HG02870 (cell line): Measurements from ENCODE around the gene YRDC.
"Not testable (repeated sequence)": the region's sequence is repeated elsewhere in the genome, so short reads cannot be mapped to it uniquely, and the experiment has no call there.

Experiments
- ATAC-seq: cut with Tn5 transposase; IDR thresholded peaks from one replicate; pipeline ENCODE4 v1.9.1; 2021; ENCODE audit warnings: mild to moderate bottlenecking, moderate library complexity; ENCODE audit not compliant: unreplicated experiment

Gene YRDC

DNA sequence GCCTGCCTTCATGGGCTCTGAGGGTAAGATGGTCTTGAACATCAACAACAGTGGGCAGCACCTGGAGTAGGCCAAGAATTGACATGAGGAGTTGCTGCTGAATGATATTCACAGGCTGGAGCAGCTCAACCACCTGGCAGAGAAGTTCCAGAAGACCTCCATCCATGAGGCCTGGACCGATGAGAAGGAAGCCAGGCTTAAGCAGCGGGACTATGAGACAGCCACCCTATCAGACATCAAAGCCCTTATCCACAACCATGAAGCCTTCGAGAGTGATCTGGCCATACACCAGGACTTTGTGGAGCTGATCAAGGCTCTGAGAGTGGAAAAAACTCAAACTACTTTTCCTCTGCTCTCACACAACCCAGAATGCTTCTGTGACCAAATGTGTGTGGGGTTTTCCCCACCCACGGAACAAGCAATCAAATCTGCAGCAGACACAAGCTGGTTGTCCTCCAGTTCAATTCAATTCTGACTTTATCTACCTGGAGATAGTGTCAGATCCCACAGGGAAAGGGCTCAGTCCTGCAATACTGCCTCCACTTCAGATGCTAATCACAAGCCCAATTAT, 31.0 kb downstream of the YRDC start:
- no peak for ATAC-seq

DNA sequence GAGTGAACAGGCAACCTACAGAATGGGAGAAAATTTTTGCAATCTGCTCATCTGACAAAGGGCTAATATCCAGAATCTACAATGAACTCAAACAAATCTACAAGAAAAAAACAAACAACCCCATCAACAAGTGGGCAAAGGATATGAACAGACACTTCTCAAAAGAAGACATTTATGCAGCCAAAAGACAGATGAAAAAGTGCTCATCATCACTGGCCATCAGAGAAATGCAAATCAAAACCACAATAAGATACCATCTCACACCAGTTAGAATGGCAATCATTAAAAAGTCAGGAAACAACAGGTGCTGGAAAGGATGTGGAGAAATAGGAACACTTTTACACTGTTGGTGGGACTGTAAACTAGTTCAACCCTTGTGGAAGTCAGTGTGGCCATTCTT, 36.6 kb downstream of the YRDC start:
- ATAC-seq = not testable (repeated sequence)

DNA sequence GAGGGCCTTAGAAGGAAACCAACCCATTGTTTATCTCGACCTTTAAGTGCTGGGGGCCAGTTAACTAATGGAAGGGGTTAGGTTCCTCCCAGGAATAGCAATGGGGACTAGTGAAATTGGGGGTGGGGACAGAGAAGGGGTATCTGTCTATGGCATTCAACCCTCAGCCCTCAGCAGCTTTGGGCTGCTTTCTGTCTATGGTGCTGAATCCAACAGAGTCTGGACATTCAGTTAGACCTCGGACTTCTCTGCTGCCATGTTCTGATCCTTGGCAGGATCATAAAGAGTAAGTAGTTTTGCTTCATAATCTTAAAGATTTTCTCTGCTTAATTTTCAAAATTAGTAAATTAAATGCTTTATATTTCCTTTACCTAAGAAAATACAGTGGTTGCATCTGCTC, 40.5 kb downstream of the YRDC start:
- ATAC-seq = no peak

DNA sequence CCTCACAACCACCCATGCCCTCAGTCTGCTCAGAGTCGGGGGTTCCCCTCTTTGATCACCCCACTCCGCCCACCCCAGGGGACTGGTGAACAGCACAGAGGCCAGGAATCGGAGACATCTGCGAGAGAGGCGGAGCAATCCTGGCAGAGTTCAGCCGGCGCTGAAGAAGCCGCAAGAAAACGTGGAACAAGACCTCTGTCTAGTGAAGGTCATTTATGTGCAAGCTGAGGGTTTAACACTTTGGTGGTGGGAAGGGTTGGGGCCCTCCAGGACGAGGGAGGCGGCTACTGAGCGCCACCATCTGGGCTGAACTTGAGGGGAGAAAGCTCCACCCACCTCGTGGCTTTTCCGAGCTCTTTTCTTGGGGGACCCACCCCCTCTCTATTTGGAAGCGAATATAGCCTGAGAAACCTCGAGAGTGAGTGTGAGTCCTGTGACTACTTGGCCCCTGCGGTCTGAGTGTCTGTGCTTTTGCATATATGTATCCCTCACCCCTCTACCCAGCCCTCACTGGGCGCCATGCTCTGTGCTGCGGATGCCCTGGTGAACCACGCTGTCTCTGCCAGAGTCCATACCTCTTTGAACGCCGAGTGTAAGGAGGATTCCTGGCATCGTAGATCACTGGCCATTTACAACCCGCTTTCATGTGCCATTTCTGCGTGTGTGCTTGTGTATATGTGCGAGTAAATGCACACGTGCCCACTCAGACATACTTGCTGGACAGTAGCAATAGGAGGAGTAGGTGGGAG, 41.9 kb downstream of the YRDC start:
- ATAC-seq = no peak

DNA sequence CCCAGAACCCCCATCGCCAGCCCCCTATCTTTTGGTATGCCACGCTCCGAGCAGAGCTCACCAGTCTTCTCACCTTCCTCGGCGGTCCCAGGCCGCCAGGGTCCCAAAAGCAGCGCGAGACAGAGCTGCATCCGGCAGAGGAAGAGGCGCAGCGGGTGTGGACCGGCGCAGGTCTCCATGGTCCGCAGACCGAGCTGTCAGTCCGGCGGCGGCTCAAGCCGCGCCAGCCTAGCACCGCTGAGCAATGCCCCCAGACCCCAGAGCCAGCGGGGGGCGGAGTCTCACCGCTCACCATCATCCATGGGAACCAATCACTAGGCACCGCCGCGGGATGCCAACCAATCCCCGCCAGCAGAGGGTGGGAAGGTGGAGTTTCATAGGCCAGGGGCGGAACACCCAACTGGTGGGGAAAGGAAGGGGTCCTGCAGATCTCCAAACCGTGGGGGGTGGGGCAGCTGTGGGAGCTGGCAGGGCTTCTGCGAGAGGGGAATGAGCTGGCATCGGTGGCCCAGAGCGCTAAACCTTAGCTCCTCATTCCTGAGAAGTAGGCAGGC, 43.0 kb downstream of the YRDC start, which contains the start of gene EPHA10:
Gene EPHA10, minus strand, starts transcription at position 233 of the 554 bp plus-strand sequence. Its CDS starts 54 bp downstream, at position 179.
- ATAC-seq = no peak

DNA sequence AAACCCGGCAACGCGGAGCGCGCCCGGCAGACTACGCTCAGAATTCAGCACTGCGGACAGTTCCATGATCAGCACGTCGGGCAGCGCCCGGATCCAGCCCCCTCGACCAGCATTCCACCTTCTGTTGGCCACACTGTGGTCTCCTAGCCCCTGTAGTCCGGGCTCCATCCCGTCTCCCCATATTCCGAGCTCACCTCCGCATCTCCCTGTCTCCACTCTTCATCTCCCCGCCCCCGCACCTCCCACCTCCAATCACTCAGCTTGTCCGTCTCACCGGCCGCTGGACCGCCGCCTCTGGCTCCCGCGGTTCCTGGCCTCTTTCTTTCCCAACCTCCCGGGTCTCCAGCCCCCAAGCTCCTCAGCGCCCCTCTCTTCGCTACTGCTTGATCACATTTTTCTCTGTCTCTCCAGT, 43.6 kb downstream of the YRDC start:
- no peak for ATAC-seq

DNA sequence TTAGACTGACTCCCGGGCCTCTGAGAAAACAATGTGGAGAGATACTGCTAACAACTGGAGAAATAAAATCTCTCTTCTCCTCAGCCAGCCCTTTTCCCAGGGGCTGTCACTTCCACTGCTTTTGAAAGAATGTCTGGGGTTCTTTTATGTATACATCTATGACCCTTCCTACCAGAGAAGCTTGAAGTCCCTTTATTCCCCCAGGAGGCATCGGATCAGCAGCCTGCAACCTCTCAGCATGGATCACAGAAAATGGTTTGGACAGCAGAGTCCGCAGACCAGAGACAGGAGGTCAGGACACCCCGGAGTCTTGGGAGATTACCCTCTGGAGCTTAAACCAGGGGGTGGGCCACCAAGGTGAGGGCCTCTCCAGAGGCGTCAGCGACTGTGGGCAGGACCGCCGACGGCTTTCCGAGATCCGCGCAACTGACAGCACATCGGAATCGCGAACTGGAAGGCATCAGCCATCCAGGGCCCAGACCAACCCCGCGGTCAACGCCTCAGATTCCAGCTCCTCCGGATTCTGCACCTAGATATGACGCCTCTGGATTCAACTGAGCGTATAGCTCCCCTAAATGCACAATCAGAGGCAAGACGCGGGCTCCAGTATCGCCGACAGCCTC, 44.1 kb downstream of the YRDC start:
- ATAC-seq = no peak

DNA sequence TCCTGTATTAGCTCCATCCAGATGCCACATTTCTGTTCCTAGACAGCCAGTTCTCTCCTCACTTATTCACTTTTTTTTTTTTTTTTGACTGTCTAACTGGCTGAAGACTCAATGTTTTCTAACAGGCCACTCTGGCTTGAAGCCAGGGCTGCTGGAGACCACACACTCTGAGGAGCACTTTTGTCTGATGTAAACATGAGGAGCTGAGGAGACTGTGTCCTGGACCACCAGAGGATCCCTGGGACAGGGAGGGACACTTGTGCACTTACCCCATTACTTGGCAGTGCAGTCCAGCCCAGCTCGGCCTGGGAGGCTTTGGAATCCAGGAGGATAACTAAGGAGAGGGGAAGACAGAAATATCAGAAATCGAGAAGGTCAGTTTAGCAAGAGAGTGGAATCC, 45.5 kb downstream of the YRDC start:
- no peak for ATAC-seq

DNA sequence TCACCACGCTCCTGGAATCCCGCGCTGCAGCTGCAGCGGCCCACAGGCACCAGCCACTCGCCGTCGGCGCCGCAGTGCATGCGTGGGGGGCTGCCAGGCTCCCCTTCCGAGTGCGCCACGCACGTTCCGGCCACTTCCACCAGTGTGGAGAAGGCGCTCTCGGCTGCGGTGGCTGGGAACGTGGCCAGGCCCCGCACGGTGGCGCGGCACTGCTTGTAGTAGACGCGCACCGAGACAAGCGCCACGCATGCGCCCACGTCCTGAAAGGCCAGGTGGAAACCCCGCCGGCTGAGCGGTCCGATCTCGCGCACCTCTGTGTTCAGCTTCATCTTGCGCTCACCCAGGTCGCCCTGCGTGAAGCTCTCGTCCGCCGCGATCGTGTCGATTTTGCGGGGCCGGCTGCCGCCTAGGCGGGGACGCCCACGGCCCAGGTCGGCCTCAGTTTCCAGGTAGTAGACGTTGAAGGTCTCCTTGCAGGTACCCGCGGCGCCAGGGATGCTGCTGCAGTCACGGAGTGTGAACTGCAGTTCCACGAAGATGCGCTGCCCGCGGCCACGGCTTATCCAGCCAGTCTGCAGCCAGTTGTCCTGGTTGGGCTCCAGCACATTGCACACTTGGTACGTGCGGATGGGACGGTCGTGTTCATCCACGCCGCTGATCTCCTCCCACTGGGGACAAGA, 46.5 kb downstream of the YRDC start:
- ATAC-seq = no peak

DNA sequence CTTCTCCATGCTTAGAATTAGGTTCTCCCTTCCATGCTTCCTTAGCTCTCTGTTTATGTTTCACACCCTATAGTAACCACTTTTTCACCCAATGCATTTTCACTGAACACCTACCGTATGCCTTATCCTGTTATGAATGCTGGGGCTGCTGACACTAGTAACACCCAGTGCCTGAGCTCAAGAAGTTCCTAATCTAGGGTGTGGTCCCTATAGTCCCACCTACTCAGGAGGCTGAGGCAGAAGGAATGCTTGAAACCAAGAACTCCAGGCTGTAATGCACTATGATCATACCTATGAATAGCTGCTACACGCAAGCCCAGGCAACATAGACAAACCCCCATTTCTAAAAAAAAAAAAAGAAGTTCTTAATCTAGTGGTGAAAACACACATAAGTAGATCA, 48.6 kb downstream of the YRDC start:
- no peak for ATAC-seq

DNA sequence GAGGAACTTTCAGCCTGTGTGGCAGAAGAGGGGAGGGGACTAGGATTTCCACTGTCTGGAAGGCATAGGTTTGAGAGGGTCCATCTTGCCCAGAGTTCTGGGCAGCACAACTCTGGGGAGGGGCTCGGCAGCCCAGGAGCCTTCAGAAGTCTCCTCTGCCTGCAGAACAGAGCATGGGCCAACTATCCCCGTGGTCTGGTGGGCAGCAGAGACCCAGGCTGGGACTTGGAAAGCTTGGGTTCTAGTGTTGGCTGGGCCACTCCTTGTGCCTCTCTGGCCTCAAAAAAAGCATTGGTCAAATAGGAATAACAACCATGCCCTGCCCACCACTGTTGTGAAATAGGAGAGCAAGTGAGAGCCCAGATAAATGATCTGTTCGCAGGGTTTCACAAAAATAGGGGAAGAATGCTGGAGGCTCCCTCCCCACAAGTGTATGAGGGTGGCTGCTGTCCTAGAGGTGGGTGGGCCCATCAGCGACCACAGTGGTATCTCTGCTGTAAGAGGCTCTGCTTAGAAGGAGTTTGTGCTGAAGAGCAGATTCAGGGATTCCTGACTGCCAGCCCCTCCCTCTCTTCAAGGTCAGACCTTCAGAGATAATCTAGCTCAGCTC, 52.0 kb downstream of the YRDC start:
- no peak for ATAC-seq

DNA sequence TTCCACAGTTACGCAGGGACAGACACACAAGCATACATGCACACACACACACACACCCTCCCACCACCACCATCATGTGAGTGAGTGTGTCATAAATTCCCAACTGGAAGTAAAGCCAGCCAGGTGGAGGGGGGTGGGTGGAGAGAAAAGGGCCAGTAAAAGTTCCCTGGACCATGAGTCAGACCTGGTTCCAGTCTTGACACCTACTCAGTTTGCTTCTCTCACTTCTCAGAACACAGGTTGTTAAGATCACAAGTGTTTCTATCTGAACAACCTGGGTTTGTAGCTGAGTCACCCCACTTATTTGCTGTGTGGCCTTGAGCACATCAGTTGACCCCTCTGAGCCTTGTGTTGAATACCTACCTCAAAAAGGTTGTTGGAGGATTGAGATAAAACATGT, 52.7 kb downstream of the YRDC start:
- ATAC-seq = no peak

DNA sequence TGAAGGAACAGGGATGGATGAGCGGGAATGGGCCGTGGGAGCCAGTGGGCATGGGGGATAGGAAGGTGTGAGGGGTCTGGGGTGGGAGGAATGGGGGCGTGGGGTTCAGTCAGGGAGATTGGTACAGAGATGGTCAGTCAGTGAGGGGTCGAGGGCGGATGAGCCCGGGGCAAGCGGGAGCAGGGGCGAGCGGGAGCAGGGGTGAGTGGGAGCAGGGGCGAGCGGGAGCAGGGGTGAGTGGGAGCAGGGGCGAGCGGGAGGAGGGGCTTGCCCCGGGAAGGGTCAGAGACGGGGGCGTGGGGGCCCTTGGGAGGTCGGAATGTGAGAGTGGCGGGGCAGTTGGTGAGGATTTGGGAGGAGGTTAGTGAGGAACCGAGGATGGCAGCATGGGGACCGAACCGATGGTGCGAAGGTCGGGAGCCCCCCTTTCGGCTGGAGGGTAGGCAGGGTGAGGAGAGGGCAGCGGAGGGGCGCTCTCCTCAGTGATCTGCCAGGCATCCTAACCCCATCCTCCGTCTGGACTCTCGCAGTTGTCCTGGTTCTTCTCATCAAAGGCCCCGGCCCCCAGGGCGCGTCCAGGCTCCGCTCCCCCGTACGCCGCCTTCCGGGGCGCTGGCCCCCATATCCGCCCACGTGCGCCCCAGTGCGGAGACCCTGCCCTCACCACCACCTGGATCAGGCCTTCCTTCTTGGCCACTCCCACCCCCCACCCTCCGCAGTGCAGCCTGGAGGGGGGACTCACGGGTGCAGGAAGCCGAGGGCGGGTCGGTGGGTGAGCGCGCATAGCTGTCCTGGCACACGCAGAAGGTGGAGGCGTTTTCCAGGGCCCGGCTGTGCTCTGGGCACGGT, 54.3 kb downstream of the YRDC start:
- ATAC-seq = no peak
